Measurements from ENCODE around the gene VIL1. TPM values are rescaled to one million over a fixed set of nuclear protein-coding genes. Genes with fewer than 3 reads are reported as not detected.

The VIL1 gene
- total and polyA plus RNA-seq, 2 of the 13 experiments (the other 11 are each of a cell fraction or from before 2014, with no cell fraction given): 287 to 301 TPM

DNA sequence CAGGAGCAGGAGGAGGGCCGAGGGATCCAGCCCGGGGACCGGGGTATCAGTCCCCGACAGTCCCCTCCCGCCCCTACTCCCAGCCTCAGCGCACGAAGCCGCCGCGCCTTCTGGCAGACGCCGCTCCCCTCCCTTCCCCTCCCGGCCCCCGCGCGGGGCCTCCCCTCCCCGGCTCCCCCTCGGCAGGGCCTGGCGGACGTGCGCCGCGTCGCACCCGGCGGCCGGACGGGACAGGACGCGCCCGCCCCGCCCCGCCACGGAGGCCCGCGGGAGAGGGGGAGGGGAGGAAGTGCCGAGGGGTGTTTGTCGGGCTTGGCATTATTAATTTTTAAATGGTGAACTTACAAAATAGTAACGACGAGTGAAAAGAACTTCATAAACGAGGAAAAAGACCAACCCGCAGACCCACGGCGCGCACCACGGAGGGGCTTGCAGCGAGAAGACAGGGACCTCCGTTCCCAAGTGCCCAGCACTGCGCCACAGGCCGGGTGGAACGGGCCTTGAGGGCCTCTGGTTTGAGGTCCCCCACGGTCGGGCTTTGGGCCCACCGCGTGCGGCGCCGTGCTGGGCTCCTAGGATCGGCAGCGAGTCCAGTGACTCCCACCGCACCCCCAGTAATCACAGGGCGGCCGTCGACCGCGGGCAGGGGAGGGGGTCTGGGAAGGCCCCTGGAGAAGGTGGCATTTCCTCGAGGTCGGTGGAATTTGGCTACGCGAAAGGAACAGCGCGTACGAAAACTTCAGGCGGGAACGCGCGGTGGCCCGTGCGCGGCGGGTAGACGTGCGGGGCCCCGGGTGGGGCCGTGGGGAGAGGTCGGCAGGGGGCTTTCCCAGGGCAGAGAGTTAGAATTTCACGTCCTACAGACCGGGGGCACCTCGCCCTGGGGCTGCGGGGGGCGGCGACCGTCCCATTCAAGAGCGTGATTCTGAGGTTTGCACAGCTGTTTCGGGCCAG, 20.2 kb upstream of the VIL1 start (continued):
- TF ChIP-seq, protein P1, sequence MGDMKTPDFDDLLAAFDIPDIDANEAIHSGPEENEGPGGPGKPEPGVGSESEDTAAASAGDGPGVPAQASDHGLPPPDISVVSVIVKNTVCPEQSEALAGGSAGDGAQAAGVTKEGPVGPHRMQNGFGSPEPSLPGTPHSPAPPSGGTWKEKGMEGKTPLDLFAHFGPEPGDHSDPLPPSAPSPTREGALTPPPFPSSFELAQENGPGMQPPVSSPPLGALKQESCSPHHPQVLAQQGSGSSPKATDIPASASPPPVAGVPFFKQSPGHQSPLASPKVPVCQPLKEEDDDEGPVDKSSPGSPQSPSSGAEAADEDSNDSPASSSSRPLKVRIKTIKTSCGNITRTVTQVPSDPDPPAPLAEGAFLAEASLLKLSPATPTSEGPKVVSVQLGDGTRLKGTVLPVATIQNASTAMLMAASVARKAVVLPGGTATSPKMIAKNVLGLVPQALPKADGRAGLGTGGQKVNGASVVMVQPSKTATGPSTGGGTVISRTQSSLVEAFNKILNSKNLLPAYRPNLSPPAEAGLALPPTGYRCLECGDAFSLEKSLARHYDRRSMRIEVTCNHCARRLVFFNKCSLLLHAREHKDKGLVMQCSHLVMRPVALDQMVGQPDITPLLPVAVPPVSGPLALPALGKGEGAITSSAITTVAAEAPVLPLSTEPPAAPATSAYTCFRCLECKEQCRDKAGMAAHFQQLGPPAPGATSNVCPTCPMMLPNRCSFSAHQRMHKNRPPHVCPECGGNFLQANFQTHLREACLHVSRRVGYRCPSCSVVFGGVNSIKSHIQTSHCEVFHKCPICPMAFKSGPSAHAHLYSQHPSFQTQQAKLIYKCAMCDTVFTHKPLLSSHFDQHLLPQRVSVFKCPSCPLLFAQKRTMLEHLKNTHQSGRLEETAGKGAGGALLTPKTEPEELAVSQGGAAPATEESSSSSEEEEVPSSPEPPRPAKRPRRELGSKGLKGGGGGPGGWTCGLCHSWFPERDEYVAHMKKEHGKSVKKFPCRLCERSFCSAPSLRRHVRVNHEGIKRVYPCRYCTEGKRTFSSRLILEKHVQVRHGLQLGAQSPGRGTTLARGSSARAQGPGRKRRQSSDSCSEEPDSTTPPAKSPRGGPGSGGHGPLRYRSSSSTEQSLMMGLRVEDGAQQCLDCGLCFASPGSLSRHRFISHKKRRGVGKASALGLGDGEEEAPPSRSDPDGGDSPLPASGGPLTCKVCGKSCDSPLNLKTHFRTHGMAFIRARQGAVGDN (CRISPR knock-in tag; IDR thresholded peaks at IDR 0.05): no peak; the same call in none of the 2 replicates
- TF ChIP-seq, protein P2, sequence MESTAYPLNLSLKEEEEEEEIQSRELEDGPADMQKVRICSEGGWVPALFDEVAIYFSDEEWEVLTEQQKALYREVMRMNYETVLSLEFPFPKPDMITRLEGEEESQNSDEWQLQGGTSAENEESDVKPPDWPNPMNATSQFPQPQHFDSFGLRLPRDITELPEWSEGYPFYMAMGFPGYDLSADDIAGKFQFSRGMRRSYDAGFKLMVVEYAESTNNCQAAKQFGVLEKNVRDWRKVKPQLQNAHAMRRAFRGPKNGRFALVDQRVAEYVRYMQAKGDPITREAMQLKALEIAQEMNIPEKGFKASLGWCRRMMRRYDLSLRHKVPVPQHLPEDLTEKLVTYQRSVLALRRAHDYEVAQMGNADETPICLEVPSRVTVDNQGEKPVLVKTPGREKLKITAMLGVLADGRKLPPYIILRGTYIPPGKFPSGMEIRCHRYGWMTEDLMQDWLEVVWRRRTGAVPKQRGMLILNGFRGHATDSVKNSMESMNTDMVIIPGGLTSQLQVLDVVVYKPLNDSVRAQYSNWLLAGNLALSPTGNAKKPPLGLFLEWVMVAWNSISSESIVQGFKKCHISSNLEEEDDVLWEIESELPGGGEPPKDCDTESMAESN (CRISPR knock-in tag; conservative IDR thresholded peaks at IDR 0.05): no peak; the same call in 1 of the 2 replicates
- TF ChIP-seq FOXM1 (CRISPR knock-in tag; IDR thresholded peaks at IDR 0.05) (no peak), ZNF839 (CRISPR knock-in tag; IDR thresholded peaks at IDR 0.05; ENCODE audit: borderline replicate concordance) (no peak), ZNF292 (CRISPR knock-in tag; IDR thresholded peaks at IDR 0.05; ENCODE audit: borderline replicate concordance, low read depth) (no peak), ZNF720 (CRISPR knock-in tag; IDR thresholded peaks at IDR 0.05) (no peak), FOSL2 (CRISPR knock-in tag; IDR thresholded peaks at IDR 0.05) (no peak), ZNF253 (CRISPR knock-in tag; IDR thresholded peaks at IDR 0.05; ENCODE audit: borderline replicate concordance) (no peak; the same call in 1 of the 2 replicates), ZNF121 (CRISPR knock-in tag; IDR thresholded peaks at IDR 0.05) (peak; percentile 59; the same call in 1 of the 2 replicates), CBFB (CRISPR knock-in tag; IDR thresholded peaks at IDR 0.05) (no peak), NR1H2 (CRISPR knock-in tag; IDR thresholded peaks at IDR 0.05; ENCODE audit: borderline replicate concordance, low read depth) (no peak), KDM5B (CRISPR knock-in tag; IDR thresholded peaks at IDR 0.05; ENCODE audit: borderline replicate concordance) (peak; percentile 84; the same call in 1 of the 2 replicates), ZNF772 (CRISPR knock-in tag; IDR thresholded peaks at IDR 0.05) (no peak), JUN (CRISPR knock-in tag; IDR thresholded peaks at IDR 0.05) (no peak), SRSF1 (optimal IDR thresholded peaks at IDR 0.05; ENCODE audit: low read depth, low read length) (peak; percentile 43), NR2C2 (CRISPR knock-in tag; IDR thresholded peaks at IDR 0.05; ENCODE audit: borderline replicate concordance) (no peak; the same call in 1 of the 2 replicates), SALL1 (CRISPR knock-in tag; IDR thresholded peaks at IDR 0.05) (peak; percentile 32; the same call in 1 of the 2 replicates), ZNF3 (CRISPR knock-in tag; IDR thresholded peaks at IDR 0.05) (no peak)
- TF ChIP-seq, protein P3, sequence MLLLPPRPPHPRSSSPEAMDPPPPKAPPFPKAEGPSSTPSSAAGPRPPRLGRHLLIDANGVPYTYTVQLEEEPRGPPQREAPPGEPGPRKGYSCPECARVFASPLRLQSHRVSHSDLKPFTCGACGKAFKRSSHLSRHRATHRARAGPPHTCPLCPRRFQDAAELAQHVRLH (CRISPR knock-in tag; IDR thresholded peaks at IDR 0.05; ENCODE audit: borderline replicate concordance, low read depth): 0 out of 2 replicates have a peak, but pooled peaks have one; percentile 7
- TF ChIP-seq, protein P4, sequence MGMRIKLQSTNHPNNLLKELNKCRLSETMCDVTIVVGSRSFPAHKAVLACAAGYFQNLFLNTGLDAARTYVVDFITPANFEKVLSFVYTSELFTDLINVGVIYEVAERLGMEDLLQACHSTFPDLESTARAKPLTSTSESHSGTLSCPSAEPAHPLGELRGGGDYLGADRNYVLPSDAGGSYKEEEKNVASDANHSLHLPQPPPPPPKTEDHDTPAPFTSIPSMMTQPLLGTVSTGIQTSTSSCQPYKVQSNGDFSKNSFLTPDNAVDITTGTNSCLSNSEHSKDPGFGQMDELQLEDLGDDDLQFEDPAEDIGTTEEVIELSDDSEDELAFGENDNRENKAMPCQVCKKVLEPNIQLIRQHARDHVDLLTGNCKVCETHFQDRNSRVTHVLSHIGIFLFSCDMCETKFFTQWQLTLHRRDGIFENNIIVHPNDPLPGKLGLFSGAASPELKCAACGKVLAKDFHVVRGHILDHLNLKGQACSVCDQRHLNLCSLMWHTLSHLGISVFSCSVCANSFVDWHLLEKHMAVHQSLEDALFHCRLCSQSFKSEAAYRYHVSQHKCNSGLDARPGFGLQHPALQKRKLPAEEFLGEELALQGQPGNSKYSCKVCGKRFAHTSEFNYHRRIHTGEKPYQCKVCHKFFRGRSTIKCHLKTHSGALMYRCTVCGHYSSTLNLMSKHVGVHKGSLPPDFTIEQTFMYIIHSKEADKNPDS (CRISPR knock-in tag; IDR thresholded peaks at IDR 0.05): 0 out of 2 replicates have a peak, but pooled peaks have one; percentile 28

All from HepG2 (cell line).